Superior temporal gyrus (tissue), 1 donor: Measurements from ENCODE around the gene SF3B4.
"Not testable (repeated sequence)": the region's sequence is repeated elsewhere in the genome, so short reads cannot be mapped to it uniquely, and the experiment has no call there.

Source experiments
- DNase-seq: peaks from one replicate; pipeline ENCODE4 v3.0.0-alpha.2; 2016; ENCODE audit errors: extremely low spot score

Gene SF3B4, protein sequence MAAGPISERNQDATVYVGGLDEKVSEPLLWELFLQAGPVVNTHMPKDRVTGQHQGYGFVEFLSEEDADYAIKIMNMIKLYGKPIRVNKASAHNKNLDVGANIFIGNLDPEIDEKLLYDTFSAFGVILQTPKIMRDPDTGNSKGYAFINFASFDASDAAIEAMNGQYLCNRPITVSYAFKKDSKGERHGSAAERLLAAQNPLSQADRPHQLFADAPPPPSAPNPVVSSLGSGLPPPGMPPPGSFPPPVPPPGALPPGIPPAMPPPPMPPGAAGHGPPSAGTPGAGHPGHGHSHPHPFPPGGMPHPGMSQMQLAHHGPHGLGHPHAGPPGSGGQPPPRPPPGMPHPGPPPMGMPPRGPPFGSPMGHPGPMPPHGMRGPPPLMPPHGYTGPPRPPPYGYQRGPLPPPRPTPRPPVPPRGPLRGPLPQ

DNA sequence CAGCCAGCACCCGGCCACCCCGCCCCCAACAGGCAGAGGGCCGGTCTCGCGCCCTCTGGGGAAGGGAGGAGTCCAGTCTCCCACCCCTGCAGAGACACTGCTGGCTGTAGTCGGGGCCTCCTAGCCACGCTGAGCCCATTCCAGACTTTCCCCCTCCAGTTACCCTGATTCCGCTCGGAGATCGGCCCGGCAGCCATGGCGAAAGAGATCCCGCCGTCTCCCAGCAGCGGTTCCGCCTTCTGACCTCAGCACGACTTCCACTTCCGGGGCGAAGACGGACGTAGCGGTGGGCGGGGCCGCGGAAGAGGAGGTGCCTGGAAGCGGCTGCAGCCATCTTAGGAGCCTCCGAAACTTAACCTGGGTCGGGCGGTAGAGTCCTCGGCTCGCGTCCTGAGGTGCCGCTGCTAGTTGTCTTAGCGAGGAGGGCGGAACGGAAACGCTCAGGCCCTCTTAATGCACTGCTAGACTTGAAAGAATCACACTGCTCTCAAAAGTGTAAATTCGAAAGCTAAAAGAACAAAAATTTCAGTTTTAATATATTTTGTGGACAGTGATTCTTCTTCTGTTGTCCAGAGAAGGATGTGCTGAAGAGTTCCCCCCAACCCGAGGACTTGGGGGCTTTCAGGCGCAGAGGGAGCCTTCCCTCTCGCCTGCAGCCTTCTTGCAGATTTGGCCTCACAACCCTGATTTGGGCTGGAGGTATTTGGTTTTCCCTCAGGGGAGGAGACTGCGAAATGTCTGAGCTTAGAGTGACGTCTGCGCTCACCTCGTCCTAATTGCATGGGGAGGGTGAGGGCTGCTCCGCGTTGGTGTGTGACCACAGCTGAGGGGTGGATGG lies at the start of gene SF3B4:
SF3B4 (minus strand) TSS at position 241 of the 838 bp plus-strand sequence; CDS start at position 197, 44 bp downstream.
- peak; percentile 97 for DNase-seq

DNA sequence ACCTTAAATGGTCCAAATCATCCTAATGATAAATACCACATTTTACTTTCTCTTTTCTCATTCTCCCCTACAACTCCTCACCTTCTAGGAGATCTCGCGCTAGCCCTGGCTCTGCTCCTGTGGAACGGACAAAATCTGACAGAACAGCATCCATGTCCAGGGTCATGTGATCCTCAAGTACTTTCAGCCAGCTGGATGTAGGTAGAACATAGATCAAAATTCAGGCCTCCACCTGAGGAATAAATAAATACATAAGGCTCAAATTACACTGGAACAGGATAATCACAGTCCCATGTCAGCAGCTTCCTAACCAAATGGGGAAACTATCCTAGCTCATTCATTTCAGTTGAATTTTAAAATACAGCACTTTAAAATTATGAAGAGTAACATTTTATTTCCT lies 49.7 kb upstream of the SF3B4 start:
- no peak for DNase-seq

DNA sequence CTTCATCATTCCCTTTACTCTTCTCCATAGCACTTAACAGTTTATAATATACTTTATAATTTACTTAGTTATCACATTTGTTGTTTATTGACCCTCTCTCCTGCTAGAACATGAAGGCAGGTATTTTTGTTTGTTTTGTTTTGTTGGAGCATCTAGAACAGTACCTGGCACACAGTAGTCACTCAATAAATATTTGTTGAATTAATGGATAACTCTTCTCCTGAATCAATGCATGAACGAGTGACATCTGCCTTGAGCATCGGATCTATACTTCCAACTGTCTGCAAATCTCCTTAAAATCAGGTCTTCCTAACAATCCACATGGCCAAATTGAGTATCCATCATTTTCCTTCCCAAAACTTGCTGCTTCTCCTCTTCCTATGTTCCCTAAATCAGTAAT lies 44.9 kb upstream of the SF3B4 start:
- DNase-seq, result no peak

DNA sequence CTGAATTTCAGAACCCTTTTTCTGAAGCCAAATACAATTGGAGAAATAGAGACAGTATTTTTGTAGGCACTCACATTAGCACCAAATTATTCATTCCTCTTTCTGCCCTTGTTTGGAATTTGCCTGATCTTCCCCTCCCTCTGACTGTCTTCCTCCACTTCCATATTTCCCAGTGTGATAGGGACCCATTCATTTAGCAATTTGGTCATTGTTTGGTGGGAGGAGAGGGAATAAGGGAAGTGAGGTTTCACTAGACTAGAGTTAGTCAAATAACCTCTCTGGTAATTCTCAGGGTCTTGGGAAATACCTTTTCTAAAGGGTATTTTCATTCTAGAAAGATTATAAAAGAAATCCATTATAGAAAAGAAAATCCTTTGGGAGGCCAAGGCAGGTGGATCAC lies 40.0 kb upstream of the SF3B4 start:
- DNase-seq, result no peak

DNA sequence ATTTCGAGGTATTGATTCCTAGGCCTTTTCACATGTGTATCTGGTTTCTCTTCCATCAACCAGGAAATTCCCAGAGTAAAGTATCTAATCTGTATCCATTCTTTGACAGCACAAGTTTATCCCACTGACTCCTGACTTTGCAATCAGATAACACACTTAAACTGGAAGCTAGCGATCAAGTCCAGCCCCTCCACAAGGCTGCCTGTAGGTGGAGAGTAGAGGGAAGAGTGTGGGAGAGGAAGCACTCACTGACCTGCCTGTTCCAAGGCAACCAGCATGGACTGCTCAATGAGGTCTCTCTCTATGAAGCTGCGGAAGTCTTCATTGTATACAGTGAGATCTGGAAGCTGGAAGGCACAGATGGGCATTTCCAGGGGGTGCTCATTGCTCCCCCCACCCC lies 39.4 kb upstream of the SF3B4 start:
- no peak for DNase-seq

DNA sequence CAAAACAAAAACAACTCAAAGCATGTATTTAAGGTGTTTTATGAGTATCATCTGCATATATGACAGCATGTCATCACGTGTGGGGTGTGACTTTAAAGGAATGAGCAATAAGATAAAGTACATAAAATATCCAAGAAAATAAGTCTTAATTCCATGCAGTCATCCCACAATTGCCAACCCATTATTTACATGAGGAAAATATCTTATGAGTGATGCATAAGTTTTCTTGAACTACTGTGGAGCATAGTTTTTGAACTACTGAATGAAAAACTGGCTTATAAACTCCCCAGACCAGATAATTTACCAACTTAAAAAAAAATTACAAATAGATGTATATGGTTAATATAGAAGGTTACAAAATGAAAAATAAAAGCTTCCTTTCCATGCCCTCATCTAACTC lies 38.8 kb upstream of the SF3B4 start:
- no peak for DNase-seq

DNA sequence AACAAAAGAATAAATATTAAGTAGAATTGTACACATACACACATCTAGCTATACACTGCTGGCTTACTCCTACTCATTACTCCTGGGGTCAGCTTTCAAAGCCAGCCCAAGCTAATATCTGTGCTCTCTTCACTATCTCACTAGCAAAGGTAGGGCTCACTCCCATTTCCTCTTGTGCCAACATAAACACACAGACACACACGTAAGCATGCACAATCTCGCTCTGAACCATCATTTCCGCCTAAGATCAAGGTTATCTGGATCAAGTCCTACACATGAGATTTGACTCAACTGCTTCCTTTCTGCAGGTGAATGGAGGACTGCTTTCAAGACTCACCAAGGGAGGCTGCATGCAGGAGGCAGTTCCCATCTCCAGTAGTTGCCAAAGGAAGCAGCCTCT lies 37.8 kb upstream of the SF3B4 start:
- DNase-seq, result no peak

DNA sequence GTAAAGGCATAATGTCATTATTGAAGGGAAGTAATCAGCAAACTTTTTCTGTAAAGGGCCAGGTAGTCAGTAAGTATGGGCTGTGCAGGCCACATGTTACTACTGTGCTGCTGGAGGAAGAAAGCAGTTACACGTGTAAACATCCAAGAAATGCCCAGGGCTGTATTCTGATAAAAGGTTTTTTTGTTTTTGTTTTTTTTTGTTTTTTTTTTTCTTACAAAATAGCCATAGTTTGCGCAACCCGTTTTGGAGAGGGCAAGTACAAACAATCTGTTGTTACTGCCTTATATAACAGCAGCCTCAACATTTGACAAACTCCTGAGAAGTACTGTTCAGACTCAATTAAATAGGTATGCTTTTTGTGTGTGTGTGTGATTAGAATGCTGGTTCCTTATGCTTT lies 35.8 kb upstream of the SF3B4 start:
- peak; percentile 33 for DNase-seq

DNA sequence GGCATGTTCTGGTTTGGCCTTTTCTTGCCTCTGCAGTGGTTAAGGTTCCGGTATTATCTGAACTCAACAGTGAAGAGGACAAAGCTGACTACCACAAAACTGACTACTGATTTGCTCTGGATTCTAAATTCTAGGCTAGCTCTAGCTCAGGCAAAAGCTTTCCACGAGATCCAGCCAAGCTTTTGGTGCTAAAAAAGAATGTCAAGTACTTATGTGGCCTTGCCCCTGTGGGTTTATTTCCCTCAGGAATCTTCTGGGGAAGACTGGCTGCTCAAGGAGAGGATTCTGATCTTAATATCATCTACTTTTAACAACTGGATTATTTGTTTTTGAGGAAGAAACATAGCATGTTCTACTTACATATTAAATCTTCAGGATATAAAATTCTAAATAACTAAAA lies 35.1 kb upstream of the SF3B4 start:
- DNase-seq, result no peak

DNA sequence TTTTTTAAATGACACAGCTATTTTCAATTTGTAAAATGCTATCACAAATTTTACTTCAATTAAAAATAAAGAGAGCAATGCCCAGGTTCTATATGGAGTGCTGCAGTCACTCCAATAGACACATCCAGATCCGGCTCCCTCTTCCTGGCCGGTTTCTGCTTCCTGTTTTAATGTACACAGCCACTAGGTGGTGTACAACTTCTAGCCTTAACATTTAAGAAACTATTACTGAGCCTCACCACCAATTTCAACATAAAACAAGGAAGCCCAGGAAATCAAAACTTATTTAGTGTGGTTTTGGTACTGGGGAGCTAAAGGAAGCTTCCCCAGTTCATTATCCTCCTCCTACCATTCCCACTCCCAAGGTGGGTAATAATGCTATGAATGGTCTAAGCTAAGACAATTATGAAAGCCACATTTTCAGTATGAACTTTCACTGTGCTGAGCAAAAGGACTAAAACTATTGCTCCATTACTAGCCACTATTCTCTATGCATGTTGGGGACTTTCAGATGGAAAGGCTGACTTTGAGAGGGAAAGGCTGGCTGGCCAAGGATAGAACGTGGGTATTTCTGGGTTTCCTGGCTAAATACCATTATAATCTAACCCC lies 34.5 kb upstream of the SF3B4 start:
- peak; percentile 92 for DNase-seq

DNA sequence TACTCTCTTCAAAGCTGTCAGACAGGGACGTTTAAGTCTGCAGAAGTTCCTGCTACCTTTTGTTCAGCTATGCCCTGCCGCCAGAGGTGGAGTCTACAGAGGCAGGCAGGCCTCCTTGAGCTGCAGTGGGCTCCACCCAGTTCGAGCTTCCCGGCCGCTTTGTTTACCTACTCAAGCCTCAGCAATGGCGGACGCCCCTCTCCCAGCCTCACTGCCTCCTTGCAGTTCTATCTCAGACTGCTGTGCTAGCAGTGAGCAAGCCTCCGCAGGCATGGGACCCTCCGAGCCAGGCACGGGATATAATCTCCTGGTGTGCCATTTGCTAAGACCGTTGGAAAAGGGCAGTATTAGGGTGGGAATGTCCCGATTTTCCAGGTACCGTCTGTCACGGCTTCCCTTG lies 29.9 kb upstream of the SF3B4 start:
- not testable (repeated sequence) for DNase-seq

DNA sequence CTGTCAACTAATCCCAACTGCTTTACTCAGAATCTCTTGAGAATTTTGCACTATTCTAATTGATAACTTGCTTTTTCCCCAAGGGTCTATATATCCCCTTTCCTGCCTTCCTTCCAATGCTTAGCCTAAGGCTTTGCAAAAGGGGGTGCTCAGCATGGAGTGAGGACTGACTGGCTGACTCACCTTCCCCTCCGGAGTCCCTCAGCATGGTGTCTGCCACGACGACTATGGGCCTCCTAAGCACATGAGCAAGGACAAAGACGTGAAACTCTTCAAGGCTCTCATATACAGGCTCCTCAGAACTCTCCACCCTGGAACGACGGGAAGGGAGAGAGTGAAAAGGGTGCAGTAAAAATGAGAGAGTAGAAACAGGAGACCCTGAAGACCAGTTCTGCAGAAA lies 22.3 kb upstream of the SF3B4 start:
- no peak for DNase-seq

DNA sequence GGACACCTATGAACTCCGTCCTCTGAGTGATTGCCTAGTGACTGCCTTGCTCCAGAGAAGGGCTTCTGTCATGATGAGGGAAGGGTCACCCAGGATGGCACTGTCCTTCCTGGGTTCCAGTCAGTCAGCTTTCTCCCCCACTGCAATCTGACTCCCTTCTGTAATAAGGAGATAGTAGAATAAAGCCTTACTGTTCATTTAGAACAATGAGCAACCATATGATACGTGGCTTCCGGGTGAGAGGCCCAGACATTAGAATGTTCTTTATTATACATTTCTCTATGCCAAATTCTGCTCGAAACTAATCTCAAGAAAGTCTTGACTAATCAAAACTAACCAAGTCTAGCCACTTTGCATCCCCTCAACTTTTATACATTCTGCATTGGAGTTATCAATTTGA lies 17.6 kb upstream of the SF3B4 start:
- DNase-seq, result peak; percentile 54

DNA sequence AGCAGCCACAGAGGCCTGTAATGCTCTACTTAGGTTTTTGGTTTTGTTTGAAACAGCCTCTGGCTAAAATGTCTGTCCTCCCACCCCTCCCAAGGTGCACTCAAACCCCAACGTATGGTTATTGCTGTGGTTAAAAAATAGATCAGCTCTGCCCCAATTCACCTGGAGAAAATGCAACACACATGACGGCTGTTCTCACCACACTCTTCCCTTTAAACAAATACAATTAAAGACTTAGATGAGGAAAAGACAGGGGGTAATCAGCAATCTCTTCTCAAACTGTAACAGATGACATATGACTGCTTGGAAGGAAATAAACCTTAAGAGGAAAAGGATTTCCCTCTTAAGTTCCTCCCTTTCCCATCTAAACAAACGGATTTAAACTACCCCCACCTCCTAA lies 15.3 kb upstream of the SF3B4 start:
- no peak for DNase-seq

DNA sequence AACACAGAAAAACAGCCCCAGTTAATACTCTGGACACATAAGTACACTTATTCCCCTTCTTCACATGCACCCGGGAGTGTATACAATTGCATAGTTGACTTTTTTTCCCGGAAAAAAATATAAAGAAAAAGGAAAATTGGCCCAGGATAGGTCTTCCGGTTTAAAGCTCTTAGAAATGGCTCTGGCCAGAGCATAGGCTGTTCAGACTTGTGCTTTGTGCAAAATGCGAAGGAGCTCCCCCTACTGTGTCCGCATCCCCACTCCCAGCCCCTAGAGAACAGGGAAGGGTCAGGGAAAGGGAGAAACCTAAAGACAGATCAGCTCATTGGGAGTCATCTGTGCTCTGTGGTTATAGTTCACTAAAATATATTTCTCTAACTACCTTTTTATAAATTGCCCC lies 14.6 kb upstream of the SF3B4 start:
- peak; percentile 54 for DNase-seq

DNA sequence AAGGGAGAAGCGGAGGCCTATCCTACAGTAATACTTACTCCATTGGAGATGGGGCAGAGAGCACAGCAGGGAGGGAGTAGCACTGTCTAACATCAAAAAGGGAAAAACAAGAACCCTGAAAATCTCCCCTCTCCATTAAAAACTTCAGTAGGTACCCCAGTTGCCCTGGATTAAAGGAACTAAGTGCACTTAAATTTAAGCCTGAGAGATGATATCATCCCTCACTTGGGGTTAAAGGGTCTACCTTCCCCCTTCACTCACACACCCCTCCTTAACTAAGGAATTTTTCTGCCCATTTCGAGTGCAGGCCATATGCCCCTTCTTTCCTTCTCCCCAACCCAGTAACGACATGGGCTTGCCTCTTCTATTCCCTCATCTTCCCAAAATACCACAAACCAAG lies 12.8 kb upstream of the SF3B4 start:
- no peak for DNase-seq

DNA sequence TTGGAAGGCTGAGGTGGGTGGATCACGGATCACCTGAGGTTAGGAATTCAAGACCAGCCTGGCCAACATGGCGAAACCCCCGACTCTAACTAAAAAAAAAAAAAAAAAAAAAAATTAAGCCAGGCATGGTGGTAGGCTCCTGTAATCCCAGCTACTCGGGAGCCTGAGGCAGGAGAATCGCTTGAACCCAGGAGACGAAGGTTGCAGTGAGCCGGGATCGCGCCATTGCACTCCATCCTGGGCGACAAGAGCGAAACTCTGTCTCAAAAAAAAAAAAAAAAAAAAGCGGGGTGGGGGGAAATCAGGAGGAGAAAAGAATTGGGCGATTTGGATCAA lies 11.0 kb upstream of the SF3B4 start:
- DNase-seq, result not testable (repeated sequence)

DNA sequence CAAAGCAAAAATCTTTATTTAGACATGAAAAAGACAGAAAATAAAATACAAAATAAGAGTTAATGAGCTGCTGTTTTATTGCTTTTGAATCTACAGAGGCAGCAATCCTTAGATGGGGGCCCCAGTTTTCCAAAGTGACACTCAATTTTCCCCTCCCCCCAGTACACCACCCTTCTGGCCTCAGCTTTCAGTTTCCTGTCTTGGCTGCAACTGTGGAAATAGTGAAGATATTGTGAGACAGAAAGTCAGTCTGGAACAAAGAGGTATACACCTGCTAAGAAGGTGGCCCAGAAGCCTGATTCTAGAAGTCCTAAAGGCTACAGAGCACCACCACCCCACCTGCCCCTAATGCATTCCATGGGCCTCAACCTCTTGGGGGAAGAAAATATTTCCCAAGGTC lies 10.2 kb upstream of the SF3B4 start:
- DNase-seq, result no peak

DNA sequence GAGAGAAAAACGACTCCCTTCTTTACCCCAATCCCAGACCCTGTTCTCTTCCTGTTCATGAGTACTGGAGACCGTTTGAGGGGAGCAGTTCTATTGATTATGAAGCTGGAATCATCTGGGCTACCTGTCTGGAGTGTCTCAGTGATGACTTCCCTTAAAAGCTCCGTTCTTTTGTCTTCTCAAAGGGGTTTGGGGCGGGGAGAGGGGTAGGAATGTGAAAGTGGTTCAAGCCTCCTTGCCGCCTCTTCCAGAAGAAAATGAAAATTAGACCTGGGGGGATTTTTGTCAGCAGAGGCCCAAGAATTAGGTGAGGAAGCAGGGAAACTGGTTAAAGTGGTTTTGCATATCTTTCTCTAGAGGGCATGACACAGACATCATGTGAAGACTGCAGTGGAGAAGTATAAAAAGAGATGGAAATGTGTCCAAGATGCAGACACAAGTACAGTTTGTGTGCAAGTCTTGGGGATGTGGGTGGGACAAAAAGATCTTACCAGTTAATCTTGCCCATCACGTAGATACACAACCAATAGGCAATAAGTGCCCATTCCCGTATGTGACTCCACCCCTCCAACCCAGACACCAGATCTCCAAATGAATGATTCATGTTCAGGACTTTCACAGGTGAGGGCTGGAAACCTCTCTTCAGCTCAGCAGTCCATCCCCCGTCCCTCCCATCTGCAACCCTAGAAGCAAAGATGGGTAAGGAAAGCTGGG lies 9.5 kb upstream of the SF3B4 start:
- DNase-seq, result peak; percentile 59

DNA sequence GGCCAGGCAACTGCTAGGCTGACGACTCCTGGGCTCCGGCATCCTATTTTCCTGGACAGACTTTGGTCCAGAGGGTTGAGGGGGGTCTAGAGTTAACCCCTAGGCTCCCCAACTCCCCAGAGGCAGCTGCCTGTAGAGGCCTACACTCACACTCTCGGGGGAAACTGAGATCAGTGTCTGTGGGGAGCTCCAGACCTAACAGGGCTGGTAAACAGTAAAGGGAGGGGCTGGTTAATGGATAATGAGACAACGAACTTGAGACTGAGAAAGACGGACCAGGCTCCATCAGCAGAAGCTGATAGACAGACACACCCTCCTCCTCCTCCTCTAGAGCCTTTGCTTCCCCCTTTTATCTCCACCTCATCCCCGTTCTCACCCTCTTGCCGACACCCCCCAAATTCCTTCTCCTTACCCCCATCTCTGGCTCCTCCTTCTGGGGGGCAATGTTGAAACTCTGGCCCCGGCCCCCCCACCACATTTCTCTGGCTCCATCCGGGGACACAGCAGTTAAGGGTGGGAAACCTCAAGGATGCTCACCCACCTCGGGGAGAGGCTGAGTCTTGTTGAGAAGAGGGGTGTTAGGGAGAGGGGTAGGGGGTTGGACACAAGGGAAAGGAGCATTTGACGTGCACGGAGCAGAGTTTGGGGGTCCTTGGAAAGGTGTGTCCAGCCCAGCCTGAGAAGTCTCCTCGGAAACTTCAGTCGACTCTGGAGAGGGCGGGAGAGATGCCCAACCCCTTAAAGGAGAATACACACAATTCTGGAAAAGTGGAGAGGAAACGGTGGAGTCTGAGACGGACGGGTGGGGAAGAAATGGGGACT lies 8.8 kb upstream of the SF3B4 start, which contains the start of gene MTMR11:
MTMR11 (minus strand) TSS at position 710 of the 822 bp plus-strand sequence; CDS start at position 478, 232 bp downstream.
- DNase-seq, result peak; percentile 59

DNA sequence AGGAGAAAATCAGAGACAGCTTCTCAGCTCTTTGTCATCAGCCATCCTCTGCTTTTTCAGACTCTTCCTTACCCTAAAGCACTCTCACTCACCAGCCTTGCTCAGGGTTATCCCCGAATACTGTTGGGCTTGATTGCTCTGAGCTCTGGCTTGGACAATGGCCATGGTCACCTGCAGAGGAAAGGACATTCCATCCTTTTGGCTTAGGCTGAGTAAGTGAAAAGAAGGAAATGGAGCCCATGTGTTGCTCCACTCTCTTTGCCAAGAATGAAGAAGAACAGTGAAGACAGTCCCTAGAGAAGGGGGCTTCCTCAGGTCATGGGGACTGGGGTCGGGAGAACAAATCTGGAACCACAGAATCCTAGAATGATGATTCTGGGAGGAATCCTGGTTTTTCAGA lies 6.8 kb upstream of the SF3B4 start:
- no peak for DNase-seq
